Naive B cell (primary cell): ENCODE data around the gene TEX26. TPM values are rescaled to one million over a fixed set of nuclear protein-coding genes. Genes with fewer than 3 reads are reported as not detected.

Experiments
- ATAC-seq, 2 donors: fragments of 150-1000 bp; cut with Tn5 transposase; 2 replicates each; pipeline ENCODE4 v1.10.0; 2021; ENCODE audit warnings: low read depth in 2 of 2, mild to moderate bottlenecking in 2 of 2, moderate library complexity in 2 of 2
- DNase-seq: peaks from one replicate; pipeline ENCODE4 v3.0.0; 2022
- H3K27ac Mint-ChIP-seq, 6 donors: one replicate each; pipeline ENCODE4 v1.8.0; 2020 to 2022; ENCODE audit warnings: mild to moderate bottlenecking in 6 of 6, mixed read lengths in 6 of 6, moderate library complexity in 5 of 6, inconsistent platforms in 2 of 6
- H3K27me3 Mint-ChIP-seq, 3 donors: one replicate each; pipeline ENCODE4 v1.8.0; 2021 to 2022; ENCODE audit warnings: mixed read lengths in 3 of 3, mild to moderate bottlenecking in 1 of 3
- H3K36me3 Mint-ChIP-seq, 2 donors: one replicate each; pipeline ENCODE4 v1.8.0; 2020 to 2022; ENCODE audit warnings: mixed read lengths in 2 of 2, inconsistent platforms in 1 of 2, mild to moderate bottlenecking in 1 of 2
- H3K4me1 Mint-ChIP-seq, 3 donors: one replicate each; pipeline ENCODE4 v1.8.0; 2020 to 2022; ENCODE audit warnings: mixed read lengths in 3 of 3, inconsistent platforms in 1 of 3, mild to moderate bottlenecking in 1 of 3, moderate library complexity in 1 of 3
- H3K4me3 Mint-ChIP-seq, 8 donors: one replicate each; pipeline ENCODE4 v1.8.0; 2020 to 2022; ENCODE audit warnings: mild to moderate bottlenecking in 8 of 8, mixed read lengths in 8 of 8, moderate library complexity in 8 of 8, inconsistent platforms in 2 of 8
- H3K9me3 Mint-ChIP-seq, 7 donors: one replicate each; pipeline ENCODE4 v1.8.0; 2020 to 2022; ENCODE audit warnings: mixed read lengths in 7 of 7, mild to moderate bottlenecking in 5 of 7, inconsistent platforms in 2 of 7, moderate library complexity in 1 of 7
- polyA plus RNA-seq, 6 donors: library from polyadenylated mRNA; unstranded; fragments of 300-500 nt; fragmentation: Illumina TruSeq; gene quantifications; one replicate each; pipeline ENCODE4 v1.2.3, GENCODE V29; 2021; ENCODE audit warnings: low read depth in 6 of 6

TEX26 gene
- not detected for polyA plus RNA-seq

GRCh38 chr13:30932481-30933353 lies at the start of gene TEX26:
TEX26 (plus strand) TSS chr13:30932656; CDS start chr13:30932716, 60 bp downstream.
- no peak within 1 kb of the TSS for H3K4me3 Mint-ChIP-seq
- H3K9me3 Mint-ChIP-seq = peaks cover 0 to 14% (median 5%) of the 10 kb centered on the region in 7 donors
- no peak for DNase-seq
- H3K36me3 Mint-ChIP-seq = no peaks in the 10 kb centered on the region
- no peak within 1 kb of the TSS for H3K27ac Mint-ChIP-seq
- no peaks in the 10 kb centered on the region for H3K4me1 Mint-ChIP-seq
- no peak for ATAC-seq
- H3K27me3 Mint-ChIP-seq = peaks cover 38 to 69% (median 55%) of the 10 kb centered on the region in 3 donors

DNA sequence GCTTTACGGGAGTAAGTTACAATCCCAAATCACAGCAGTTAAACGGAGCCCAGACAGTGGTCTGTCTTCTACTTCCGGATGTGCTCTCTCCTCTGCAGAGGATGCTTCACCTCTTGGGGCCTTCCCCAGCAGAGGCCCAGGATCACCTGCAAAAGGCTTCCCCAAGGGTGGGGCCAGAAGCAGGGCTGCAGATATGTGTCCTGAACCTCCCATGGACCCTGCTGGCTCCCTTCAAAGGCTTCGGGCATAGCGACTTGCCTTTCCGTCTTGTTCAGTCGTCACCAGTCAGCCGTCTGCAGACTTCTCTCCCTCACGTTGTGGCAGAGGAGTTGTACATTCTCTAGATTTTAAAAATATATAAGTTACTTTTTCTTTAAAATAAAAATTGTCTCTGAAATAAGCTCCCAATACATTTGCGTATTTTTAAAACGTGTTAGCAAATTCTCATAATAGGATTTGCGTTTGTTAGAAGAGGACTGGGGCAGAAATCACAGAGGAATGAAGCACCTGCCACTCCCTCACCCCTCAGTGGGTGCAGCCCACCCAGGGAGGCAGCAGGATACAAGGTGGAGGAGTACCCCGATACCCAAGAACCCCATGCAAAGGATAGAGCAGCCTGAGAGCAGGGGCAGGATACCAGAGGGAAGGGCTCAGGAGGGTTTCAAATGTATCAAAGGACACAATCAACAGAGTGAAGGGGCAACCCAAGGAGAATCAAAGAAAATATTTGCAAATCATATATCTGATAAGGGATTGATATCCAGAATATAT lies 49.3 kb upstream of the TEX26 start:
- Mint-ChIP-seq H3K4me1 (no peaks in the 10 kb centered on the region), H3K9me3 (peaks cover 4 to 21% (median 11%) of the 10 kb centered on the region in 7 donors), H3K36me3 (peaks cover 14 to 18% of the 10 kb centered on the region in 2 donors), H3K27me3 (peaks cover 20 to 53% (median 46%) of the 10 kb centered on the region in 3 donors), H3K27ac (no peak overlapping the region), H3K4me3 (no peak overlapping the region)
- no peak for DNase-seq
- no peak for ATAC-seq

GRCh38 chr13:30884543-30884942 lies 47.9 kb upstream of the TEX26 start:
- H3K4me3 Mint-ChIP-seq = peak overlapping the region in 1 of 8 donors; percentile 4
- H3K9me3 Mint-ChIP-seq = peaks cover 5 to 25% (median 12%) of the 10 kb centered on the region in 7 donors
- no peak for DNase-seq
- no peak overlapping the region for H3K27ac Mint-ChIP-seq
- peaks cover 14 to 18% of the 10 kb centered on the region in 2 donors for H3K36me3 Mint-ChIP-seq
- peaks cover 17 to 56% (median 49%) of the 10 kb centered on the region in 3 donors for H3K27me3 Mint-ChIP-seq
- no peak for ATAC-seq
- H3K4me1 Mint-ChIP-seq = no peaks in the 10 kb centered on the region

DNA sequence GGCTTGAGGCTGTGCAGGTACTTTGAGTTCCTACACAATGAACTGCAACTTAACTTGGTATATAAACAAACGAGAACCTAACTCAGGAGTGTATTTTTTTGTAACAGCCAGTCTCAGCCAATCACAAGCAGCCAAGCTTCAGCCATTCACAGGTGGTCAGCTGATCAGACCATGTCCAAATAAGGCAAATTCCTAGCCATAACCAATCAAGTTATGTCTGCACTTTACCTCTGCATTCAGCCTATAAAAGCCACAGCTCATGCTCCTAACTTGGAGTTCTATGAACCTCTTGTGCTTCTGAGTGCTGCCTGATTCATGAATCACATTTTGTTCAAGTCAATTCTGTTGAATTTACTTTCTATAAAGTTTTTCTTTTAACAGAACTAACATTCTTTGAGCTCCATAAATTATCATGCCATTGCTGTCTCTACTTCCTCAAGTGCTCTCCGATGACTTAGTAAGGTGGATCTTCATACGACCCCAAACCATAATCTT lies 43.2 kb upstream of the TEX26 start:
- no peaks in the 10 kb centered on the region for H3K4me1 Mint-ChIP-seq
- peaks cover 15 to 50% (median 35%) of the 10 kb centered on the region in 3 donors for H3K27me3 Mint-ChIP-seq
- DNase-seq (no peak), ATAC-seq (no peak)
- no peak overlapping the region for H3K27ac Mint-ChIP-seq
- H3K9me3 Mint-ChIP-seq = peaks cover 3 to 32% (median 10%) of the 10 kb centered on the region in 7 donors
- no peak overlapping the region for H3K4me3 Mint-ChIP-seq
- peaks cover 9 to 10% of the 10 kb centered on the region in 2 donors for H3K36me3 Mint-ChIP-seq

DNA sequence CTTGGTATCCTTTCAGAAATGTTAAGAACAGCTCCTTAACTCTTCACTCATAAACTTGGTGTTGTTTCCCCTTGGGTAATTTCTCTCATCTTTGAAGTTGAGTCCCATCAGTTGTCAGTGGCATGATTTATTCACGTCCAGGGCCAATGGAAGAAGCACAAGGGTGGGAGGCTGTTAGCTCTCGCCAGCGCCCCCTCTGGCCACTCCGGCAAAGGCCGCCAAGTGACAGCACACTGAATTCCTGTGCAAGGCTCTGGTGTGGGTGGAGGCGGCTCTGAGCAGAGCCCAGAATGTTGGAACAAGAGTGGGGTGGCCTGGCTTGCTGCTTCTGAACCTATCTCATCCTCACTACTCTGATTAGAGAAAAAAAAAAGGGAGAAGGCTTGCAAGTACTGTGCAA lies 39.5 kb upstream of the TEX26 start:
- Mint-ChIP-seq H3K27ac (no peak overlapping the region), H3K4me1 (no peaks in the 10 kb centered on the region), H3K4me3 (no peak overlapping the region), H3K36me3 (no peaks in the 10 kb centered on the region), H3K27me3 (peaks cover 10 to 34% (median 18%) of the 10 kb centered on the region in 3 donors), H3K9me3 (peaks cover 0 to 23% (median 3%) of the 10 kb centered on the region in 7 donors)
- DNase-seq (no peak), ATAC-seq (no peak)

GRCh38 chr13:30895773-30896172 lies 36.7 kb upstream of the TEX26 start:
- Mint-ChIP-seq H3K4me1 (no peaks in the 10 kb centered on the region), H3K4me3 (no peak overlapping the region), H3K36me3 (no peaks in the 10 kb centered on the region), H3K27ac (no peak overlapping the region), H3K27me3 (peaks cover 21 to 46% (median 23%) of the 10 kb centered on the region in 3 donors), H3K9me3 (peaks cover 0 to 12% (median 0%) of the 10 kb centered on the region in 7 donors)
- DNase-seq (no peak), ATAC-seq (no peak)

DNA sequence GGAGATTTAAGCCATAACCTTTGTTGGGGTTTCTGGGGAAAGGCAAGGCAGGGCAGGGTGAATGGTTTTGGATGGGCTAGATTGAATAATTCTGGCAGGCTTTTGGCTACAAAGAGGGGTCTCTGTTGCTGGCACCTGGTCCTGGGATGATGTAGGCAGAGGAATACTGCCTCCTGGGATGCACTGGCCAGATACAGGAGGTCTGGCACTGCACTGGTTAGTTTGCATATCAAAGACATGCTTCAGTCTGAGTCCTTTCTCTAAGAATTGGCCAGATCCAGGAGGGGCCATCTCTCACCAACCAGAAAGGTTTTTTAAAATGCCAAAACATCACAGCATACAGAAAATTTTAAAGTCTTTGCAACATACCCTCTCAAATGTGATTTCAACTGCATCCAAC lies 34.4 kb upstream of the TEX26 start:
- Mint-ChIP-seq H3K27ac (no peak overlapping the region), H3K36me3 (no peaks in the 10 kb centered on the region), H3K9me3 (peaks cover 0 to 12% (median 0%) of the 10 kb centered on the region in 7 donors), H3K4me1 (no peaks in the 10 kb centered on the region), H3K4me3 (no peak overlapping the region), H3K27me3 (peaks cover 29 to 52% (median 30%) of the 10 kb centered on the region in 3 donors)
- DNase-seq = no peak
- no peak for ATAC-seq

- H3K9me3 Mint-ChIP-seq = peaks cover 0 to 12% (median 0%) of the 10 kb centered on the region in 7 donors
- no peaks in the 10 kb centered on the region for H3K36me3 Mint-ChIP-seq
- DNase-seq (no peak), ATAC-seq (no peak)
- no peak overlapping the region for H3K27ac Mint-ChIP-seq
- H3K27me3 Mint-ChIP-seq = peaks cover 36 to 52% (median 36%) of the 10 kb centered on the region in 3 donors
- H3K4me1 Mint-ChIP-seq = no peaks in the 10 kb centered on the region
- no peak overlapping the region for H3K4me3 Mint-ChIP-seq
These were observed 33.7 kb upstream of the TEX26 start for GRCh38 chr13:30898678-30899241.

- Mint-ChIP-seq H3K27me3 (peaks cover 52 to 68% (median 53%) of the 10 kb centered on the region in 3 donors), H3K4me3 (no peak overlapping the region), H3K27ac (peak overlapping the region in 1 of 6 donors; percentile 39), H3K36me3 (peaks cover 0 to 3% of the 10 kb centered on the region in 2 donors), H3K9me3 (peaks cover 0 to 9% (median 1%) of the 10 kb centered on the region in 7 donors), H3K4me1 (peaks cover 0 to 2% (median 1%) of the 10 kb centered on the region in 3 donors)
- ATAC-seq (no peak), DNase-seq (no peak)
These were observed 32.0 kb upstream of the TEX26 start for GRCh38 chr13:30900436-30900835.

- H3K4me1 Mint-ChIP-seq = peaks cover 0 to 4% (median 4%) of the 10 kb centered on the region in 3 donors
These were observed 31.3 kb upstream of the TEX26 start for GRCh38 chr13:30900952-30901749.

DNA sequence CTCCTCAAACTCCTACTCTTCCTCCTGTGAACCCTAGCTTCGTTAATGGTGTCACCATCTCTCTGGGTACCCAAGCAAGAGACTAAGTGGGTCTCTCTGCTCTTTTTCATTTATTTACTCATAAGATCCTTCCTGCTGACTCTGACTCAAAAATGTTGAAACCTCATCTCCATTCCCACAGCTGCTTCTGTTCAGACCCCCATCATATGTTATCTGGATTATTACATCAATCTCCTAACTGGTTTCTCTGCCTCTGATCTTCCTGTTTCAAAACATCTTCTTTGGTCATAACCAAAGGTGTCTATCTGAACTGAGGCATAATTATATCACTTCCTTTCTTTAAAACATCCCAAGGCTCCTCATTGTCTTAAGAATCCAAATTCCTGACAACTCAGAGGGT lies 28.4 kb upstream of the TEX26 start:
- Mint-ChIP-seq H3K27me3 (peaks cover 61 to 80% (median 67%) of the 10 kb centered on the region in 3 donors), H3K27ac (no peak overlapping the region), H3K4me3 (no peak overlapping the region), H3K9me3 (peaks cover 0 to 9% (median 1%) of the 10 kb centered on the region in 7 donors), H3K4me1 (peaks cover 0 to 14% (median 11%) of the 10 kb centered on the region in 3 donors), H3K36me3 (peaks cover 0 to 8% of the 10 kb centered on the region in 2 donors)
- DNase-seq (no peak), ATAC-seq (no peak)

More at GRCh38 chr13:30900952-30901749, 31.3 kb upstream of the TEX26 start:
- Mint-ChIP-seq H3K4me3 (no peak overlapping the region), H3K36me3 (peaks cover 0 to 8% of the 10 kb centered on the region in 2 donors), H3K27me3 (peaks cover 55 to 74% (median 57%) of the 10 kb centered on the region in 3 donors), H3K9me3 (peaks cover 0 to 9% (median 1%) of the 10 kb centered on the region in 7 donors), H3K27ac (no peak overlapping the region)
- ATAC-seq (no peak), DNase-seq (no peak)

DNA sequence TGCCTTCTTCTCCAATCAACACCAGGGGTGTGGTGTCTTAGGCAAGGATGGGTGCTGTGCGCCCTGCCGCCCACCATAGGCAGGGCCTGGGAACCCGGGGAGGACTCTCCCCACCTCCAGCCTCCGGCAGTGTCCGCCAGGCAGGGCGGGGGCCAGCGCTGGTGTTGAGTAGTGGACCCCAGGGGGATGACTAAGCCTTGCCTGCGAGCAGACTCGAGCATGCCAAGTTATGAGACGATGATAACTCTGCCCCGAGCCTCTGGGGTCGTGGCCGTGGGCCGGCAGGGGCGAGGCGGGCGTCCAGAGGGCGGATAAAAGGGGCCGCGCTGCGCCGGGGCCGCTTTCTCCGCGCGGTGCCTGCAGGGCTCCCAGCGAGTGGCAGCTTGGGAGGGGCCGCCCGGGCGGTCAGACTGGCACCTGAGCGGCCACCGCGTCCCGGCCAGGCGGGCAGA lies 26.5 kb upstream of the TEX26 start, which contains the start of gene MEDAG:
MEDAG (plus strand) TSS at position 340 of the 452 bp plus-strand sequence. CDS start 245 bp downstream, outside the sequence.
- Mint-ChIP-seq H3K36me3 (peaks cover 0 to 8% of the 10 kb centered on the region in 2 donors), H3K27ac (no peak within 1 kb of the TSS), H3K9me3 (peaks cover 0 to 9% (median 3%) of the 10 kb centered on the region in 7 donors), H3K4me3 (peak within 1 kb of the TSS in 1 of 8 donors; percentile 48), H3K27me3 (peaks cover 51 to 61% (median 52%) of the 10 kb centered on the region in 3 donors), H3K4me1 (peaks cover 0 to 14% (median 14%) of the 10 kb centered on the region in 3 donors)
- DNase-seq (no peak), ATAC-seq (no peak)
